ENCODE results near the gene MAML3.
"Not testable (repeated sequence)": the region's sequence is repeated elsewhere in the genome, so short reads cannot be mapped to it uniquely, and the experiment has no call there.

MAML3 gene

DNA sequence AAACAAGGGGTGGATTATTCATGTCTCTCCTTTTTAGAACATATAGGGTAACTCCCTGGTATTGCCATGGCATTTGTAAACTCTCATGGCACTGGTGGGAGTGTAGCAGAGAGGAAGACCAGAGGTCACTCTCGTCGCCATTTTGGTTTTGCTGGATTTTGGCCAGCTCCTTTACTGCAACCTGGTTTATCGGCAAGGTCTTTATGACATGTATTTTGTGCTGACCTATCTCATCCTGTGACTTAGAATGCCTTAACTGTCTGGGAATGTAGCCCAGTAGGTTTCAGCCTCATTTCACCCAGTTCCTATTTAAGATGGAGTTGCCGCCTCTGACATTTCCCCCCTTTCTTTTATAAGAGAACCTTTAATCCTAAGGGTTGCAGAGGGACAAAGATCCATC lies 442.5 kb downstream of the MAML3 start:
- H3K36me3 ChIP-seq: no peaks in the 10 kb centered on the region
- H3K4me3 ChIP-seq: no peak overlapping the region
- peaks cover 0 to 31% (median 1%) of the 10 kb centered on the region in 4 donors for H3K4me1 ChIP-seq
- TF ChIP-seq, protein P1, sequence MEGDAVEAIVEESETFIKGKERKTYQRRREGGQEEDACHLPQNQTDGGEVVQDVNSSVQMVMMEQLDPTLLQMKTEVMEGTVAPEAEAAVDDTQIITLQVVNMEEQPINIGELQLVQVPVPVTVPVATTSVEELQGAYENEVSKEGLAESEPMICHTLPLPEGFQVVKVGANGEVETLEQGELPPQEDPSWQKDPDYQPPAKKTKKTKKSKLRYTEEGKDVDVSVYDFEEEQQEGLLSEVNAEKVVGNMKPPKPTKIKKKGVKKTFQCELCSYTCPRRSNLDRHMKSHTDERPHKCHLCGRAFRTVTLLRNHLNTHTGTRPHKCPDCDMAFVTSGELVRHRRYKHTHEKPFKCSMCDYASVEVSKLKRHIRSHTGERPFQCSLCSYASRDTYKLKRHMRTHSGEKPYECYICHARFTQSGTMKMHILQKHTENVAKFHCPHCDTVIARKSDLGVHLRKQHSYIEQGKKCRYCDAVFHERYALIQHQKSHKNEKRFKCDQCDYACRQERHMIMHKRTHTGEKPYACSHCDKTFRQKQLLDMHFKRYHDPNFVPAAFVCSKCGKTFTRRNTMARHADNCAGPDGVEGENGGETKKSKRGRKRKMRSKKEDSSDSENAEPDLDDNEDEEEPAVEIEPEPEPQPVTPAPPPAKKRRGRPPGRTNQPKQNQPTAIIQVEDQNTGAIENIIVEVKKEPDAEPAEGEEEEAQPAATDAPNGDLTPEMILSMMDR (IDR thresholded peaks at IDR 0.05): no peak
- DNase-seq: no peak
- no peaks in the 10 kb centered on the region for H3K9me3 ChIP-seq
- H3K27ac ChIP-seq: peak overlapping the region in 1 of 2 donors; percentile 11
- H3K27me3 ChIP-seq: no peaks in the 10 kb centered on the region
- intact Hi-C loops (cut with DNase I; ENCODE audit: low total_unique reads): loop anchor here (2.0 kb wide), 1 partner anchor 25 kb away; no protein-coding TSS in a partner anchor

DNA sequence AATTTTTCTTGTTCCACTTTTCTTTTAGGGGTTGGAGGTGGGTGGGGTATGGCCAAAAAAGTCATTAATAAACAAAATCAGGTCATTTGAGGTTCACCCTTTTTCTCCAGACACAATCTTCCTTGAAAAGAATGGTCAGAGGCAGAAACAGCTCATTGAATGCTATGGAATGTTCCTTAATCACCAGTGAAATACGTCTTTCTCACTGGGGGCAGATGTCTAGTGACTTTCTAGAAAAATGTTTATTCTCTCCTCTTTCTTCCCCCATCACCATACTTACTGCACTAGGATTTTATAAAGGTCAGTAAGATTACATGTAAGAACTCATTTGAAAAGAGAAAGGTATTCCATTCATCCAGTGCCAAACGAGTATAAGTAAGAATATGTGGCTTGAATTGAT lies 443.9 kb downstream of the MAML3 start:
- H3K27ac ChIP-seq: no peak overlapping the region
- DNase-seq: no peak
- H3K27me3 ChIP-seq: no peaks in the 10 kb centered on the region
- intact Hi-C loops (cut with DNase I; ENCODE audit: low total_unique reads): loop anchor here (2.0 kb wide), 1 partner anchor 23 kb away; no protein-coding TSS in a partner anchor
- H3K36me3 ChIP-seq: peaks cover 0 to 6% (median 6%) of the 10 kb centered on the region in 3 donors
- H3K4me1 ChIP-seq: peaks cover 0 to 24% (median 1%) of the 10 kb centered on the region in 4 donors
- TF ChIP-seq, protein P1 (IDR thresholded peaks at IDR 0.05): no peak
- no peaks in the 10 kb centered on the region for H3K9me3 ChIP-seq
- H3K4me3 ChIP-seq: no peak overlapping the region

DNA sequence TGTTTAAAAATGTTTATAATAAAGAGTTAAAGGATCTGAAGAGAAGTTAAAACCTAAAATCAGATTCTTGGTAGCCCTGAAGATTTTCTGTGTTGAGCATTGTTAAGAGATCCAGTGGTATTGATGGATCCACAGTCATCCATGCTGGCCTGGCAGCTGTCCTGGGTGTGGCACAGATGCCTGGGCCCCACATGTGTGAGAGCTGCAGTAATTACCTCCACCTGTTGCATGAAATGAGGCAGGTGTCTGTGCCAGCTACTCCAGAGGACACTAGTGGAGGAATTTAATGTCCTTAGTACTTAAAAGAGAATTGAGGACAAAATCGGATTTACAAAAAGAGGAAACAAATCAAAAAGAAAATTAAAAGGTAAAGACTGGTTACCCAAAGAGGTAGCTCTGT lies 444.3 kb downstream of the MAML3 start:
- no peaks in the 10 kb centered on the region for H3K9me3 ChIP-seq
- intact Hi-C loops (cut with DNase I; ENCODE audit: low total_unique reads): loop anchor here (2.0 kb wide), 1 partner anchor 23 kb away; no protein-coding TSS in a partner anchor
- TF ChIP-seq, protein P1 (IDR thresholded peaks at IDR 0.05): no peak
- peaks cover 0 to 24% (median 1%) of the 10 kb centered on the region in 4 donors for H3K4me1 ChIP-seq
- H3K27ac ChIP-seq: no peak overlapping the region
- DNase-seq: no peak
- peaks cover 3 to 10% (median 10%) of the 10 kb centered on the region in 3 donors for H3K36me3 ChIP-seq
- no peaks in the 10 kb centered on the region for H3K27me3 ChIP-seq
- H3K4me3 ChIP-seq: no peak overlapping the region

DNA sequence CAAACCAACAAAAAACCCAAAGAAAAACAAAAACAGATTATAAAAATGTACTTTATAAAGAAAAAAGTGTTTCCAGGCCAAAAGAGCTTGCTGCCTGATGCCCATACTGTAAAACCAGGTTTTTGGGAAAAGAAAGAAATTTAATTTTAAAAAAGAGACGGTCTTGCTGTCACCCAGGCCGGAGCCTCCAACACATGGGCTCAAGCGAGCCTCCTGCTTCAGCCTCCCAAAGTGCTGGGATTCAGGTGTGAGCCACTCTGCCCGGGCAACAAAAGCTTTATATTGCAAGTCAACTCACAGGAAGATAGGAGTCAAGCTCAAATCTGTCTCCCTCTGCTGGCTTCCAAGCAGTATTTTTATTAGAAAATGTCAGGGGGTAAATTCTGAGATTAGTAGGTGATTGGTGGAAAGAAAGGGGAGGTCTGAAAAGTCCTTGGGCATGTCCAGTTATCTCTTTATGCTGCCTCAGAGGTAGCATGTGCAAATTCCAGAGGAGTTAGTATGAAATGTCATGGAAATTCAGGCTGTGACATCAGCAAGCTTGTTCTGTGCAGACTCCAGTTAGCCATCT lies 449.0 kb downstream of the MAML3 start:
- H3K4me1 ChIP-seq: no peaks in the 10 kb centered on the region
- peaks cover 8 to 39% (median 29%) of the 10 kb centered on the region in 3 donors for H3K36me3 ChIP-seq
- no peak for DNase-seq
- TF ChIP-seq, protein P1 (IDR thresholded peaks at IDR 0.05): no peak
- H3K9me3 ChIP-seq: no peaks in the 10 kb centered on the region
- H3K27me3 ChIP-seq: no peaks in the 10 kb centered on the region
- H3K4me3 ChIP-seq: no peak overlapping the region
- H3K27ac ChIP-seq: no peak overlapping the region
- intact Hi-C loops (cut with DNase I; ENCODE audit: low total_unique reads): no loop called here

DNA sequence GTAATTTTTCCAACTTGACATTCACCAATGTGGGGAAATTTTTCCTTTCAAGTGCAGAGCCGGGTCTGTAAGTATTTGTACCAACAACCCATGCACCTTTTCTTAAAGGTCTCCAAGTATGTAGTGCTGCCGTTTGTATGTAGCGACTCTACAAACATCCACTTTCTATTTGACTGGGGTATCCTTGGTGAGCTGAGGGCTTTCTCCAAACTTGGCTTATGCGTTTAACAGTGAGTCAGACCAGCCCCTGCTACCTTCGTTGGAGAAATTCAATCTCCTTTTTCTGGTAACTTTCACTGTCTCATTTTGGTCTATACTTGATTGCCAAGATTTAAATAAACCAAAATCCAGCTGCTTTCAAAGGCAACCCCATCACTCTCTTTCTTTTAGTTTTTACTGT lies 453.4 kb downstream of the MAML3 start:
- no peak overlapping the region for H3K27ac ChIP-seq
- H3K36me3 ChIP-seq: peaks cover 27 to 60% (median 47%) of the 10 kb centered on the region in 3 donors
- H3K27me3 ChIP-seq: no peaks in the 10 kb centered on the region
- intact Hi-C loops (cut with DNase I; ENCODE audit: low total_unique reads): no loop called here
- TF ChIP-seq, protein P1 (IDR thresholded peaks at IDR 0.05): no peak
- no peak for DNase-seq
- no peaks in the 10 kb centered on the region for H3K4me1 ChIP-seq
- no peaks in the 10 kb centered on the region for H3K9me3 ChIP-seq
- no peak overlapping the region for H3K4me3 ChIP-seq

DNA sequence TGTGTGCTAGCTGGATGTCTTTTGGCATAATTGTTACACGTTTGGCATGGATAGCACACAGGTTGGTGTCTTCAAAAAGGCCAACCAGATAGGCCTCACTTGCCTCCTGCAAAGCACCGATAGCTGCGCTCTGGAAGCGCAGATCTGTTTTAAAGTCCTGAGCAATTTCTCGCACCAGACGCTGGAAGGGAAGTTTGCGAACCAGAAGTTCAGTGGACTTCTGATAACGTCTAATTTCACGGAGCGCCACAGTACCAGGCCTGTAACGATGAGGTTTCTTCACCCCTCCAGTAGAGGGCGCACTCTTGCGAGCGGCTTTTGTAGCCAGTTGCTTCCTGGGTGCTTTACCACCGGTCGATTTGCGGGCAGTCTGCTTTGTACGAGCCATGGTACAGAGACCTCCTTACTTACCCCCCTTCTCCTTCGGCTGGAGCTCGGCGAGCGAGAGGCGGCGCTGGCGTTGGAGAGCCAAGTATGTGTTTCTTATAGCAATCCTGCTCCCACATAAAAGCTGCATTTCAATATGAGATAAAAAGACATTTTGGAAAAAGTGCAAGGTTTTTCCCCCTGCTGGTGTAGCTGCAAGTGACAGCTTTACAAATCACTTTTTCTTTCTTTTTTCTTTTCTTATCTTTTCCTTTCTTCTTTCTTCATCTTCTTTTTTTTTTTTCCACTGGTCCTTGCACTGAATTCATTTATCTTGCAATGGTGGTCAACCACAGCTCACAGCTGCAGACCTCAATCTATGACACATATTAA lies 455.6 kb downstream of the MAML3 start:
- peaks cover 21 to 47% (median 37%) of the 10 kb centered on the region in 3 donors for H3K36me3 ChIP-seq
- intact Hi-C loops (cut with DNase I; ENCODE audit: low total_unique reads); H3K4me1 ChIP-seq; H3K9me3 ChIP-seq; H3K27me3 ChIP-seq; H3K4me3 ChIP-seq; DNase-seq; H3K27ac ChIP-seq: not testable (repeated sequence)

Measured in tibial artery (tissue), 4 donors.